Measurements from ENCODE around the gene MCEE. TPM values are rescaled to one million over a fixed set of nuclear protein-coding genes. Genes with fewer than 3 reads are reported as not detected.
A peak's percentile ranks its signal among the peaks of the same experiment; 100 is the strongest.

Gene MCEE
- total RNA-seq, 1 experiment from 2014 or later: 14.9 TPM

DNA sequence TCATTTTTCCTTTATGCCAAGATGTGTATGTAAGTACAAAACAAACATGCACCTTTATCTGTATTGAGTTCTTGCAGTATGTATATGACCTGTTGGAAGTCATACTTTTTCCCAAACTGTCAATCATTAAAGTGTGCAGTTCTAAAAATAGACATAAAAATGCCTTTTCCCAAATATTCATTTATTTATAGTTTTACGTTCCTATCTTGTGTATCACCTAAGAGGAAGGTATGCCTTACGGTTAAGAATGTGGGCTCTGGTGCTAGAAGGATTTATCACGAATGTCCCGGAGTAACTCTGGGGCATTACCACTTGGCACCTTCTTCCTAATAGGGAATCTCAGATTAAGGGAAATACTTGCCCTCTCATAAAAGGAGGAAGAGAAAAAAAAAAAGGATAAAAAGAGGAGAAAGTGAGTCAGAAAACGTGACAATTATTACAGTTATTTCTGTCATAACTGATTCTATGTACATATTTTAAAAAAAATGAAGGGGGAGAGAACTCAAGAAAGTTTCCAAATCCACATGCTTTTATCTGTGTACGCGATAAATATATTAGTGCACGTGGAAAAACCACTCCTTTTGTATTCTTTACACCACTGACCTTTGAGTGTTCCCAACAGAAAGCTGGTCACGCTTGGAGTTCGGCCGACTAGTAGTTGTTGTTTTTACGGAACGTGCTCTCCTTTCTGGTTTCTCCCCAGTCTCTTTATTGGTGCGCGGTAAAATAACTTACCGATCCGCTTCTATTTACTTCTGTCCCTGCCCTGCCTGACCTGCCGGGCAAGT, 721 bp downstream of the MCEE start:
- TSS peak; percentile 51 for BruUV-seq (replicated peaks)
- Mint-ChIP-seq H3K27ac (ENCODE audit: low read depth, unreplicated experiment) (no peak overlapping the region), H3K4me1 (ENCODE audit: insufficient read depth, unreplicated experiment) (no peaks in the 10 kb centered on the region), H3K36me3 (ENCODE audit: insufficient read depth, unreplicated experiment) (peaks cover 7% of the 10 kb centered on the region), H3K9me3 (ENCODE audit: unreplicated experiment) (no peaks in the 10 kb centered on the region), H3K27me3 (ENCODE audit: insufficient read depth, unreplicated experiment) (no peaks in the 10 kb centered on the region), H3K4me3 (ENCODE audit: unreplicated experiment) (no peak overlapping the region)
- CTCF ChIA-PET: interaction anchor here (0.5 to 4.5 kb wide), 7 partner anchors 16 to 290 kb away, joined by 3 to 27 read pairs (median 4); partner anchors contain the start of genes NAGK and ZNF638
- DNase-seq (ENCODE audit: unreplicated experiment): peak; percentile 12
- TF ChIP-seq CTCF (IDR thresholded peaks at IDR 0.05; ENCODE audit: unreplicated experiment): no peak
- intact Hi-C loops (cut with micrococcal nuclease): no loop called here
- POLR2A ChIA-PET: interaction anchor here (0.6 to 3.6 kb wide), 19 partner anchors 8 to 836 kb away, joined by 3 to 123 read pairs (median 7); partner anchors contain the start of genes NAGK, PAIP2B and SNRPG

GRCh38 chr2:71126957-71127356, 3.1 kb downstream of the MCEE start:
- no peak for TF ChIP-seq CTCF (IDR thresholded peaks at IDR 0.05; ENCODE audit: unreplicated experiment)
- intact Hi-C loops (cut with micrococcal nuclease): no loop called here
- no peak for DNase-seq (ENCODE audit: unreplicated experiment)
- H3K27ac Mint-ChIP-seq (ENCODE audit: low read depth, unreplicated experiment): no peak overlapping the region
- peaks cover 9% of the 10 kb centered on the region for H3K4me1 Mint-ChIP-seq (ENCODE audit: insufficient read depth, unreplicated experiment)
- no TSS peak for BruUV-seq (replicated peaks)
- no peak overlapping the region for H3K4me3 Mint-ChIP-seq (ENCODE audit: unreplicated experiment)
- H3K36me3 Mint-ChIP-seq (ENCODE audit: insufficient read depth, unreplicated experiment): peaks cover 18% of the 10 kb centered on the region
- POLR2A ChIA-PET: interaction anchor here (0.8 to 1.5 kb wide), 6 partner anchors 12 to 59 kb away, joined by 3 to 5 read pairs (median 4); partner anchors contain the start of gene NAGK
- H3K9me3 Mint-ChIP-seq (ENCODE audit: unreplicated experiment): no peaks in the 10 kb centered on the region
- no peaks in the 10 kb centered on the region for H3K27me3 Mint-ChIP-seq (ENCODE audit: insufficient read depth, unreplicated experiment)
- CTCF ChIA-PET: interaction anchor here (0.6 kb wide), 1 partner anchor 335 kb away, joined by 3 read pairs; no protein-coding TSS in a partner anchor

- Mint-ChIP-seq H3K27ac (ENCODE audit: low read depth, unreplicated experiment) (no peak overlapping the region), H3K4me3 (ENCODE audit: unreplicated experiment) (no peak overlapping the region), H3K9me3 (ENCODE audit: unreplicated experiment) (no peaks in the 10 kb centered on the region), H3K36me3 (ENCODE audit: insufficient read depth, unreplicated experiment) (peaks cover 26% of the 10 kb centered on the region), H3K27me3 (ENCODE audit: insufficient read depth, unreplicated experiment) (no peaks in the 10 kb centered on the region), H3K4me1 (ENCODE audit: insufficient read depth, unreplicated experiment) (peaks cover 9% of the 10 kb centered on the region)
- ChIA-PET POLR2A (interaction anchor here (1.5 to 1.8 kb wide), 2 partner anchors 57 to 58 kb away, joined by 4 to 7 read pairs; partner anchors contain the start of gene NAGK), CTCF (interaction anchor here (0.7 kb wide), 1 partner anchor 1465 kb away, joined by 3 read pairs; no protein-coding TSS in a partner anchor)
- no peak for TF ChIP-seq CTCF (IDR thresholded peaks at IDR 0.05; ENCODE audit: unreplicated experiment)
- intact Hi-C loops (cut with micrococcal nuclease): no loop called here
- DNase-seq (ENCODE audit: unreplicated experiment): no peak
- no TSS peak for BruUV-seq (replicated peaks)
Measured at GRCh38 chr2:71125506-71126294, 4.3 kb downstream of the MCEE start.
